ENCODE results near the gene FBXO42.

FBXO42 gene

DNA sequence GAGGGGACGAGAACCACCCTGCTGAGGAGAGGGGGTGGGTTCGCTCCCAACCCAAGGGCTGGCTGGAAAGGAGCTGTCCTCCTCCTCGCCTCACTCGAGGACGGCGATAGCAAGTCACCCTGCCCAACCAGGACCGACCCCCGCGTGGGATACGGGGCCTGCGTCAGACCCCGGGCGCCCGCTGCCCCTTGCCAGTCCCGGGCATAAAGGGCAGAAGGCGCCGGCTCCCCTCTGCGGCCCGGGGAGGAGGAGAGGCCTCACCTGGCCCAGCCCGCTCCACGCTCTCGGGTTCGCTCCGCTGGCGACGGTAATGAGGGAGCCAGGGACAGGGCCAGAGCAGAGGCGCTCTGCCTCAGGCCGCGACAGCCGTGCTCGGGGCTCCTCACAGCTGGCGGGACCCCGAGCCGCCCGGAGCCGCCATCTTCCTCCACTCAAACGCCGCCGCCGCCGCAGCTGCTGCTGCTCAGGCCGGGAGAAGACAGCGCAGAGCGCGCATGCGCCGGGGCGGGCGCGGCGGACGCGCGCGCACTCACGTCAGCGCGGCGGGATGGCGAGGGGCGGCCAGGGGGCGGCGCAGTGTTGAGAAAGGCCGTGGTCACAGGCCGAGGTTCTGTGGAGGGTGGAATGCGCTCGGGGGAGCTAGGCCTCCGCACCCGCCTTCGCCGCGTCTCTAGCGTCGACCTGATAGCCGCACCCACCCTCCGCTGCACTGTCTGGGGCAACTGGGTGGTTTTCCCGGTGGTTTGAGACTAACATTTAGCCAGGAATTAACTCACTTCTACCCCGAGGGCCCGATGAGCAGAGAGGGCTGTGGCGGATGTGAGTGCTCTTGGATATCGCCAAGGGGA, at the start of gene FBXO42:
Gene FBXO42, minus strand, starts transcription at position 487 of the 848 bp plus-strand sequence. CDS start 37,062 bp downstream, outside the sequence.
- DNase-seq = peak; percentile 97

DNA sequence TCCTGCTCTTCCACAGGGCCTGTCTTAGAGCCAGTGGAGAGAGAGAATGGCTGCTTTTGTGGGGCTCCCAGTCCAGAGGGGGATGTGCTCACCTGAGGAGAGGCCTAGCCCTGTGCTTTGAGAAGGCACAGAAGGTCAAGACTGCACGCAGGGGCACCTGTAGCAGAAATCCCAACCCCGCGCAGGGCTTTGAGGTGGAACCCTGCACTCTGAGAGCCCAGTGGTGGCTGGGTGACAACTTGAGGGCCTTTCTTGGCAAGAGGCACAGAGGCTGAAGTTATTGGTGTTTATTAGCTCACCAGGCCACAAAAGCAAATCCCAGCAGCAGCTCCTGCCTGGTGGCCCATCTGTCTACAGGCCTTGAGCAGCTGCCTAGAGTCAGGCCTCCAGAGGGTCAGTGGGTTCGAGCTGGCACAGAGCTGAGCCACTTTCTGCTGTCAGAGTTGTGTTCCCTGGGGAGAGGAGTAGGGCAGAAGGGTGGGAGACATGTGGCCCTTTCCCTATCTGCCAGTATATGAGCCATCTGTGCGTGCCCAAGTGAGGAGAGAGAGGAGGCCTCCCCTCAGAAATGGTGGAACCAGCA, 46.2 kb upstream of the FBXO42 start:
- no peak for DNase-seq

DNA sequence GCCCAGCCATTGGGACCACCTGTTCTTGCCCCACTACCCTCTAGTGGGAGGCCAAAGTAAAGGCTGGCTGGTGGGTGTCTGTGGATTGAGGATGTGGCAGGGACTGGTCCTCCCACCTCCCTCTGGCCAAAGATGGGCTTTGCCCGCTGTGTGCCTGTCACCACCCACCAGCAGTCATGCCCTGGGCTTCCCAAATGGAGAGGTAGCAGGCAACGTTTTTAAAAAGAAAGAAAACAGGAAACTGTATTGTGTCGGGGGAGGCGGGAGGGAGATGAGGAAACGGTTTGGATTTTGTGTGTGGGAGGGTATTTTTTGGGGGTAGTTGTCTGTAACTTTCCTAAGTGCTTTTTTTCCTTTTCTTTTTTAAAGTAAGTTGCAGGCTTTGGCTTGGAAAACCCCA, 44.8 kb upstream of the FBXO42 start:
- no peak for DNase-seq

DNA sequence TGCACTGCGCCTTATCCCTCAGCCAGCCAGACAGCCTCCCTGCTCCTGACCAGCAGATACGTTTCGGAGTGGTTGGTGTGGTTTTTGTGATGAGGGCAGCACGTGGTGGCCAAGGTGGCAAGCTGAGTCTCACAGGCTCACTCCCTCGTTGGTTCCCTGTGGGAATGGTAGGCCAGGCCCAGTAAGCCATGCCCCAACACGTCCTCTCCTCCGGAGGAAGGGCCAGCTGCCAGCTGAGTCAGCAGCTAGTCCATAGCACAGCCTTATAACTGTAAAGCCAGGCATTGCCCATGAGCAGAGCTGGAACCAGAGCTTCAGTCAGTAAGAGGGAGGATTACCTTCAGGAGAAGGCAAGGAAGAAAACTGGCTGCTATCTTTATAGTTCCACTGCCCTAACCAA, 44.3 kb upstream of the FBXO42 start:
- DNase-seq = no peak

DNA sequence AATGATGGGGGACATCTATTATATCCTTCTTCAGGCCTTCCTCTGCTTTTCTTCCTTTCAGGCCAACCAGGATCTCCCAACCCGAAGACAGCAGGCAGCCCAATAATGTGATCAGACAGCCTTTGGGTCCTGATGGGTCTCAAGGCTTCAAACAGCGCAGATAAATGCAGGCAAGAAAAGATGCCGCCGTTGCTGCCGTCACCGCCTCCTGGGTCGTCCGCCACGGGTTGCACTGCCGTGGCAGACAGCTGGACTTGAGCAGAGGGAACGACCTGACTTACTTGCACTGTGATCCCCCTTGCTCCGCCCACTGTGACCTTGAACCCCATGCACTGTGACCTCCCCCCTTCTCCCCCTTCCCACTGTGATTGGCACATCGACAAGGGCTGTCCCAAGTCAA, 42.7 kb upstream of the FBXO42 start:
- DNase-seq = no peak

DNA sequence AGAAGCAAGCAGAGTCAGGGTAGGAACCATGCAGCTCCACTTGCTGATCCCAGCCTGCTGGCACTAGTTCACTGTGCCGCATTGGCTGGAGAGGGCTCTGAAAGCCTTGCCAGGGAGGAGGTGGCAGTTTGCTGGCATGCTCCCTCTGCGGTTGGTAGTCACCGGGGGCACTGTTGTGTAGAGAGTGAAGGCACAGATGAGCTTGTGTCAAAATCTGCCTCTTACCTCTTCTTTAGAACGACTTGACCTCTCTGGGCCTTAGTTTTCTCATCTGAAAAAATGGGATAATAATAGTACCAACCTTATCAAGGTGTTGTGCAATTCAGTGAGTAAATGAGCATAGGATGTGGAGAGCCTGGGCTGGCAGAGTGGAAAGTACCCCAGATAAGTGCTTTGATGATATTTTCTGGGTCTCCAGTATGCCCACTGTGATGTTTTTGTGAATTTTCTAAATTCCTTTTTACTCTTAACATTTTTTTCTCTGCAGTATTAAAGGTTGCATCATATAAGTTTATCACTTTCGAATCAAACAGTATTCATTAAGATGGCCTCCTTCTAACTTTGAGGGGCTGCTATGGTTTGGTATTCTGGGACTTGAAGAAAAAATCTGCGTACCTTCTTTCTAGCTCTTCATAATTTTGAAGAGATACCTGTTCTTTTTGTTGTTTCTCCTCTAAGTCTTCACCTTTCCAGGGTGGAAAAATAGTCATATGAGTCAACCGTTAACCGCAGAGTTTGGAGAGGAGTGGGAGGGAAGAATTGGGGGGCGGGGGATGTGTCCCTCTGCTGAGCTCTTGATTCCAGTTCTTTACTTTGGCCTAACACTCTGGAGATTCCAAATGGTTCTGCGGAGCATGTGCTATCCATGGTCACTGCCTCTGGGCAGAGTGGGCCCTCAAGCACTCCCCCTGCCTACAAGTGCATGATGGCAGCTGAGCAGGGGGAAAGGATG, 41.6 kb upstream of the FBXO42 start:
- no peak for DNase-seq

DNA sequence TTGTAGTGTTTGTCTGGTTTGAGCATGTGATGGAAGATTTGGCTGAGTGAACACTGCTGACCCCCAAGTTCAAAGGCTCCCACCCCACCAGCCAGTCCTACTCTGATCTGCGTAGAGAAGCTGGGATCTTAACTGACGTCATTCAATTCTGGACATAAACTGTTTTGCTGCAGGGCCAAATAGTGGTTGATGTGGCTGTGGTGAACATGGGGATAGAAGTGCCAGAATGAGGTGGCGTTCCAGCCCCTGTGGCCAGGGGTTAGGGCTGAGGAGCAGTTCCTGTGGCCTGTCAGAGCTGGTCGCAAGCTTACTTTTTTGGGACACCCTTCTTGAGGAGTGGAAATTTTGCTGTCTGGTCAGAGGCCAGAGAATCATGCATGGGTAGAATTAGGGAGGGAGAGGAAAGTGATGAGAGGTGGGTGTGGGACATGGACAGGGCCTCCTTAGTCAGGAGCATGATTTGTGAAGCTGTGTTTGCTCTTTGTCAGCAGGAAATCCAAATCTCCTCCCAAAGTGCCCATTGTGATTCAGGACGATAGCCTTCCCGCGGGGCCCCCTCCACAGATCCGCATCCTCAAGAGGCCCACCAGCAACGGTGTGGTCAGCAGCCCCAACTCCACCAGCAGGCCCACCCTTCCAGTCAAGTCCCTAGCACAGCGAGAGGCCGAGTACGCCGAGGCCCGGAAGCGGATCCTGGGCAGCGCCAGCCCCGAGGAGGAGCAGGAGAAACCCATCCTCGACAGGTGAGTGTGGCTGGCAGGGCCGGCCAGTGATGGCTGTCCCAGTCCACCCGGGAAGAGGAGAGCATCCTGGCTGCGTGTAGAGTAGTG, 40.7 kb upstream of the FBXO42 start:
- no peak for DNase-seq

DNA sequence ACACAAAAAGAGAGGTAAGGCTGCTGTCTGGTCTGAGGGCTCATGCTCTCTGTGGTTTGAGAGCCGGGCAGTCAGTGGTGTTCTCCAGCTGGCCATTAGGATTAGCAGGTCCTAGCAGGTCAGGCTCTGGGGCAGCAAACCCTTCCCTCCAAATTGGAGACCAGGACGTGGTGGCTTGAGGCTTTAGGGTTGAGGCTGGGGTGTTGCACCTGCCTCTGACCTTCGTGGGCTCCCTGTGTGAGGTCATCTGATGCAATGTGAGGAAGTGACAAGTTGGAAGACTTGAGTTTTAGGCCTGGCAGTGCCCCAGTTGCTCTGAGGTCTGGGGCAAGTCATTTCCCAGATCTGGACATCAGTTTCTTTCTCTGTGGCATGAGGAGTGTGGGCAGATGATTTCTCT, 39.1 kb upstream of the FBXO42 start:
- peak; percentile 22 for DNase-seq

DNA sequence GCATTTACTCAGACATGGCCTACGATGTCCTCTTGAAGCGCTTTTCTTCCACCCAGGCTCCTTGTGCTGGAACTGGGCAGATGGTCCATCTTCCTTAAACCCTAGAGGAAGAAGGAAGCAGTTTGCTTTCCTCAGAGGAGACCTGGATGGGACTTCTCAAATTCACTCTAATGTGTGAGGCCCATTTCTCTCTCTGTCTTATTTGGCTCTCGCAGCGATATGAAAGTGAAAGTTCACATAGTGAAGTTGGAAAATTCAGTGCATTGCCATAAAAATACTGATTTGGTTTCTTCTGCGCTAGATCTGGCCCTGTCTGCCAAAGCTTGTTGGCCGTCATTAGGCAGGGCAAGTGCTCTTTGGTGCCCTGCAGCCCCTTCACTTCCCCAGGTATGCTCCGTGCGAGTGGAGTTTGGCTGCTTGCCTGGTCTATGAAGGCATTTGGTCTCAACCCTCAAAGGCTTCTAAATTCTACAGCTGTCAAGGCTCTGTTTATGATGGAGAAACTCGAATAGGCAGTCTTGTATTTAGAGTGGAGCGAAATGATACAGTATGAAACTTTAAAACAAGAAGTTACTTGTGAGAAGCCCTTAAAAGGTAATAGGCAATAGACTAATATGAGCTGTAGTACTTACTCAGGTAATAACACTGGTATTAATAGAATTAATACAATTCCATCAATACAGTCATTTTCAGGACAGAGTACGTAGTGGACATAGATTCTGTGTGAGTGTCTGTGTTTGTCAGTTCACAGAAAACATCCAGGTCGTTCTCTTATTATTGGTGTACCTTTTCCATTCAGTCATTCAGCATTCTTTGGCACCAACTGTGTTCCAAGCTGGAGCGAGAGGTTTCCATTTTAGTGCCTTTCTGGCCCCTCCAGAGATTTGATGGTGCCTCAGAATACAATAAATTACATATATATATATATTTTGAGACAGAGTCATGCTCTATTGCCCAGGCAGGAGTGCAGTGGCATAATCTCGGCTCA, 35.2 kb upstream of the FBXO42 start:
- peak; percentile 62 for DNase-seq

DNA sequence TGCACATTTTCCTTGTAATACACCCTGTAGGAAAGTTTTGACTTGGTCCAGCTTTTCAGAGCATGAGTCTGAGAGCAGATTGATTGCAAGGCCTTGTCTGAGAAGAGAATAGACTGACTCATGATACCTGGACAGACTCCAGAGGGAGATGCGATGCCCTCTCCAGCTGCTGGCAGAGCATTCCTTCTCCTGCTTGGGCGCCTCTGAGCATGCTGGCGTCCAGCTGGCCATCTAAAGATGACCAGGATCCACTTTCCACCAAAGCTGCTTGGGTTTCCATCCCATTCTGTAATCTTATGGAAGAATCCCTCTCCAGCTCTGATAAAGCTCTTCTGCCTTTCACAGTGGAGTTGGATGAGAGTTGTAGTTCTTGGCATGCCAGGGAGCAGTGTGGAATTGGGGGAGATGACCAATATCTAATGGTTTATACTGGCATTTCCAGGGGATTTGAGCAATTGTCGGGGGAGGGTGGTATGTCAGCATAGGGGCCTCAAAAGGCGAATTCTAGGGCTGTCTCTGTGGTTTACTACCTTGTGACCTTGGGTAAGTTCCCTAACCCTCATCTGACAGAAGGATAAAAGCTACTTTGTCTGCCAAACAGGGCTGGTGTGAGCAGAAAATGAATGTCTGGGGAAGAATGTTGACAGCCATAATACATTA, 34.3 kb upstream of the FBXO42 start:
- peak; percentile 26 for DNase-seq

DNA sequence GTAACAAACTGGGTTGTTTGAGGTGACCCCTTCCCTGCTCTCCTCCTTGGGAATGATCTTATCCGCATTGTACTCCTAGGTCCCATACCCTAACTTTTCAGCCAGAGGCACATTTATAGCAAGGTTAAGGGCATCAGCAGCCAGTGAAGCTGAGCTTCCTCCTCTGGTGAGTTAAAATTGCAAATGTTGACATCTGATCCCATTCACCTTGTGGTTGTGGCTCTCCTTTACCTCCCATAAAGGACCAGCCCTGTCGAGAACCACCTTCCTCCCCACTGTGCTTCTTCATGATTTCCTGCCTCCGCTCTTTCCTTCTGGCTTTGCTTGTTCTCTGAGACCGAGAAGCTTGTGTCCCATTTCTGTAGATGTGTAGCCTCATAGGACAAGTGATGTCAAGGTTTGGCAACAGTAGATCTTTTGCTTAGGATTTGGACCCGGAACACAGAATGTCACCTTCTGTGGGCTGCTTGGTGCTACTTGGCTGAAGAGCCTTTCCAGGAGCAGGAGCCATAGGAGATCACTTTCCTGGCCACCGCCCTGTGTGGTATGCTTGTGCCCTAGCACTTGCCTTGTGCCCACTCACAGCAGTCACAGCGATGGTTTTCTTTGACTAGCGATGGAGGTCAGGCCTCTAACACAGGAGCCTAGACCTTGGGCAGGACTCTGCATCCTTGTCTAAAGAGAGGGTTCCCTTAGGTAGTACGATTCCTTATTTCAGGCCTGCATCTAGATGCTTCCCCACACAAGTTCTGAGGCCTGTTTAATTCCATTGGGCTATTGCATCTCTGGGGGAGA, 33.6 kb upstream of the FBXO42 start:
- DNase-seq = no peak

DNA sequence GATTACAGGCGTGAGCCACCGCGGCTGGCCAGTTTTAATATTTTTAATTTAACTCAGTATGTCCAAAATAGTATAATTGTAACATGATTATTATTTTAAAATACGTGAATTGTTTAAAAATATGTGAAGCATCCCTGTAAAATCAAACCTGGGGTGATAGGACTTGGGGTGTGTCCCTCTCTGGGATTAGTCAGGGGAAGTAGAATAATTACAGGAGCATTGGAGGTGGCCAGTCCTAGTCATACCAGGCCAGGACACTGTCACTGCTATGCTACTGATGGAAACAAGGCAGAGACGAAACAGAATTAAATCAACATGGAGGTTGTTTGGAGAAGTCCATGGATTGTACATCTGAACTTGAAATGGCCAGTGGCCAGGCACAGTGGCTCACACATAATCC, 31.6 kb upstream of the FBXO42 start:
- DNase-seq = no peak

DNA sequence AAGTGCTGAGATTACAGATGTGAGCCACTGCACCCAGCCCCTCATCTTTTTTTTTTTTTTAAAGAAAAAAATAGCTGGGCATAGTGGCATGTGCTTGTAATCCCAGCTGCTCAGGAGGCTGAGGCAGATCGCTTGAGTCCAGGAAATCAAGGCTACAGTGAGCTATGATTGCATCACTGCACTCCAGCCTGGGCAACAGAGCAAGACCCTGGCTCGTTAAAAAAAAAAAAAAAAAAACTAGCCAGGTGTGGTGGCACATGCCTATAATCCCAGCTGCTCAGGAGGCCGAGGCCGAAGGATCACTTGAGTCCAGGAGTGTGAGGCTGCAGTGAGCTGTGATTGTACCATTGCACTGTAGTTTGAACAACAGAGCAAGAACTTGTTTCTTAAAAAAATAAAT, 28.6 kb upstream of the FBXO42 start:
- DNase-seq = no peak

DNA sequence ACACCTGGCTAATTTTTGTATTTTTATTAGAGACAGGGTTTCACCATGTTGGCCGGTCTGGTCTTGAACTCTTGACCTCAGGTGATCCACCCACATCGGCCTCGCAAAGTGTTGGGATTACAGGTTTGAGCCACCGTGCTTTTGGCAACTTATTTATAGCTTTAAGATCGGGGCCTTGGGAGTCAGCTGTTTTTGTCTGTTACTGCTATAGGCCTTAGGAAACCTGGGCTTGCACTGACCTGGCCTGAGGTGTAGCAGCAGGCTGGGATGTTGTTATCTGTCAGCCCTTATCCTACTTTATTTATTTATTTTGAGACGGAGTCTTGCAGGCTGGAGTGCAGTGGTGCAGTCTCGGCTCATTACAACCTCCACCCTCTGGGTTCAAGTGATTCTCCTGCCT, 26.2 kb upstream of the FBXO42 start:
- no peak for DNase-seq

DNA sequence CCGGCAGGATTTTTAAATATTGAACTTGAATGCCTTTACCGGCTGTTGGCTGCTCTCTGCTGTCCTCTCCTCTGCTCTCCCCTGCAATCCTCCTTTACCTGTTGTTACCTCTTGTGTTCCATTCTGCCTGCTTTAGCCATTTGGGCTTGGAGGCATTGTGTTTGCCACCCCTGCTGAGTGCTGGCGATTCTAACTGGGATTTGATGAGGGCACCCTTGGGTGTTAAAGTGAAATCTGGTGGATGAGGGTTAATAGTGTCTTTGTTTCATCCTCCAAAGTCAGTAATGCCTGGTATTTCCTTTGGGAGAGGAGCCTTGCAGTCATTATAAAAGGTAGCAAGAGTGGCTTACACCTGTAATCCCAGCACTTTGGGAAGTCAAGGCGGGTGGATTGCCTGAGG, 24.7 kb upstream of the FBXO42 start:
- no peak for DNase-seq

DNA sequence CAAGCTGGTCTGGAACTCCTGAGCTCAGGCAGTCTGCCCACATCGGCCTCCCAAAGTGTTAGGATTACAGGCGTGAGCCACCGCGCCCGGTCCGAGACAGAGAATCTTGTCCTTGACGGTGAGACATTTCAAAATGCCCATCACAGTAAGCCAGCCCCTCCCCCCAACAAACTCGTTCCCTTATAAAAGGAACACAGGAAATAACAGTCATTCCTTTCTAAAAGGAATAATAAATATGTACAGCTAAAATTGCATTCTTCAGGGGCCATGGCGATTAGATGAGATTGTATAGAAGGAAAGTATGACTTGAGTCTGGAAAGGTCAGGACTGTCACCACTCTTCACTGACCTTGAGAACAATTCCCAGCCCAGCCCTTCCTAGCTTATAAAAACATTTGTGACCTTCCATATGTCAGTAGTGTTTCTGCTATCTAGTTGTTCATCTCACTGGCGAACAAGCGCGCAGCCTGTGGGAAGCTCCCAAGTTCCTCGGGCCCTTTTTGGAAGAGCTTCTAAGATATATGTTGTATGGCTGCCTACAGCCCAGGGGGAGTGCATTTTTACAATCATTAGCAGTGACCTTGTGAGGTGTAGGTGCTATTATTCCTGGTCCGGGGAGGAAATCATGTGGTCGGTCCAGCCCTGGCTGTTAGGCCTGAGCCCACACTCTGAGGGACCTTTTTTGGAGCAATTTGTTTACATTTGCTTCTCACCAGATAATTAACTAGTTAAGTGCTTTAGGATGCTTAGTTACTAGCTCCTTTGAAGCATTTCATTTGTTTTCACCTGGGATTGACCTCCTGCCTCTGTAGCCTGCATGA, 23.5 kb upstream of the FBXO42 start:
- DNase-seq = no peak

DNA sequence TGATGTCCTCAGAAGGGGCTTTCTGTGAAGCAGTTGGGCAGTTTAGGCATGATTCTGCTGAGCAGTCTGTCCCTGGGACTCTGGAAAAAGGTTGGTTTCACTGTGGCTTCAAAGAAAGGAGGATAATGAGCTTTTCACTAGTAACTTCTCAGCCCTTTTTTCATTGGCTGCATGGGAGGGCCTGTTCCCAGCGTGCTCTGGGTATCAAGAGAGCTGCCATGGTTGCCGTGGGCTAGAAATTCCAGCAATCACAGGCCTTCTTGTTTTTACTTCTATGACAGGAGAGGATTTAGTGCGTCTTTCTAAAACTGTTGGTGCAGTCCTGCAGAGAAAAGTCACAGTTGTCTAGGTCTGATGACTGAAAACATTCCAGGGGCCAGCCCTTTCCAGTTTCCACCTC, 22.0 kb upstream of the FBXO42 start:
- DNase-seq = no peak

DNA sequence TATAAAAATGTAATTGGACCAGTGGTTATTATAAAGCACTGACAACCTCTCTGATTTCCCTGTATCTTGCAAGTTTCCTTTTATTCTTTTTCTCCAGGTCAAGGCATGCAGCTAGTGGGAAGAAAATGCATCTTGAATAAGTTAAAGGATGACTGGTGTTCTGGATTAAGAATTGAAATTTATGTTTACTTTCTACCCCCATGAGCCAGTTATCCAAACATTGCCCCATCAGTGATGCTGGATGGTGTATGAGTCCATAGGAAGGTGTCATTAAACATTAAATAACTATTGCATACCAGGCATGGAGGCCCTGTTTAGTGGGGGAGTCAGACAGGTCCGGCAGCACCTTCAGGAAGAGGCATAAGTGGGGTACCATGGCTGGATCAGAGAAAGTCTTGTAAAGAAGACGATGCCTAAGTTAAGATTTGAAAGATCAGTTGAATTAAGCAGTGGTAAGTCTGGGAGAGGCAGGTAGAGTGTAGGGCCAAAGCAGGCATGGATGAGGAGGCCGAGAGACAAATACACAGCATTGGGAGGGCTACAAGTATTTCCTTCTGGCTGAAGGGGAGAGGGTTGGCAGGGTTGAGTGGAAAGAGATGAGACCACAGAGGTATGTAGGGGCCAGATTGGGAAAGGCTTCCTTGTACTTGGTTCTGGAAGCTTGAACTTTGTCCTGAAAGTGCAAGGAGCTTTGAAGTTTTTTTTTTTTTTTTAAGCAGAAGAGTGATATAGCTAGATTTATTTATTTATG, 20.4 kb upstream of the FBXO42 start:
- no peak for DNase-seq
